Activated CD4-positive, alpha-beta T cell treated with anti-CD3 and anti-CD28 coated beads for 24 hours (primary cell): Measurements from ENCODE around the gene CARD9.
"Not testable (repeated sequence)": the region's sequence is repeated elsewhere in the genome, so short reads cannot be mapped to it uniquely, and the experiment has no call there.

Experiments
- DNase-seq, 2 donors: peaks; one replicate each; pipeline ENCODE4 v3.0.0-alpha.2; 2020; ENCODE audit warnings: low read depth in 2 of 2

CARD9 gene

DNA sequence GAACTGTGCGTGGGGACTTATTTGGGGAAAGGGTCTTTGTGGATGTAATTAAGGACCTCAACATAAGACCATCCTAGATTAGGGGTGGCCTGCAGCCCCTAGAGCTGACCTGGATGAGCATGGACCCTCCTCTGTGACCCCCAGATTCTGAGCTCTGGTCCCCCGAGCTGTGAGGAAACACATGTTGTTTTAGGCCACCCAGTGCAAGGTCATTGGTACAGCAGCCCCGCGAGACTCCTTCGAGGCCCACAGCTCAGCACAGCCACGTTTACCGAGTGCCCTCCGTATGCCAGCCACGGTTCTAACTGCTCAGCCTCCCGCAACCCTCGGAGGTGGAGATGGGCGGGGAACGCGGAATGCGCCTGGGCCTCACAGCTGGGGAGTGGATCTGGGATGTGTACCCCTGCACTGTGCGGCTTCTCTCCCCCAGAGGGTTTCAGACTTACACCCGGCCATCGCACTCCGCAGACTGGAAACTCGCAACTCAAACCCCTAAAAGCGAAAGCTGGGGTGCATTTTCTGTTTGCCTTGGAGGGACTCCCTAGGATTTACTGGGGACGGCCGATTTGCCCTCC lies 50.6 kb downstream of the CARD9 start:
- DNase-seq: no peak

DNA sequence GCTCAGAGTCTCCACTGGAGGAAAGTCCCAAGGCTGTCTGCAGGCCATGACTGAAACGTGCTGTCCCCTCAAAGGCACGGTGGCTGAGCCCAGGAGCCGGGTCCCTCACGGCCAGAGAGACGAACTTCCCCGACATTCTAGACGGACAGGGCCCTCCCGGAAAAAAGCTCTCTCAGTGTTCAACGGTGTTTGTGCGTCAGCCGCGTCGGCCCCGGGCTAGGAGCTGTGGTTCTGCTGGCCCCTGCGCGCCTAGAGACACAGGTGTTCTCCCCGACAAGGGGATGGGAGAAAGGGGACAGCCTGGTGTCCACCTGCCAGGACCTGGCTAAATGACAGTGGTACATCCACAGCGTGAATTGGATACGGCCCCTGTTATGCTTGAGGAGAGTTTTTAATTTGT lies 51.9 kb downstream of the CARD9 start:
- DNase-seq: no peak

DNA sequence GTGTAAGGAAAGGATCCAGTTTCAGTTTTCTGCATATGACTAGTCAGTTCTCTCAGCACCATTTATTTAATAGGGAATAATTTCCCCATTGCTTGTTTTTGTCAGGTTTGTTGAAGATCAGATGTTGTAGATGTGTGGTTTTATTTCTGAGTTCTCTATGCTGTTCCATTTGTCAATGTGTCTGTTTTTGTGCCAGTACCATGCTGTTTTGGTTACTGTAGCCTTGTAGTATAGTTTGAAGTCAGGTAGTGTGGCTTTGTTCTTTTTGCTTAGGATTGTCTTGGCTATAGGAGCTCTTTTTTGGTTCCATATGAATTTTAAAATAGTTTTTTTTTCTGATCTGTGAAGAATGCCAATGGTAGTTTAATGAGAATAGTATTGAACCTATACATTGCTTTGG lies 52.5 kb downstream of the CARD9 start:
- DNase-seq: not testable (repeated sequence)

DNA sequence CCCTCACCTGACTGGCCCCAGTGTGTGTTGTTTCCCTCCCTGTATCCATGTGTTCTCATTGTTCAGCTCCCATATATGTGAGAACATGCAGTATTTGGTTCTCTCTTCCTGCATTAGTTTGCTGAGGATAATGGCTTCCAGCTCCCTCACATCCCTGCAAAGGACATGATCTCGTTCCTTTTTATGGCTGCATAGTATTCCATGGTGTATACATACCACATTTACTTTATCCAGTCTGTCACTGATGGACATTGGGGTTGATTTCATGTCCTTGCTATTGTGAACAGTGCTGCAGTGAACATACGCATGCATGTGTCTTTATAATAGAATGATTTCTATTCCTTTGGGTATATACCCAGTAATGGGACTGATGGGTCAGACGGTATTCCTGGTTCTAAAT lies 53.5 kb downstream of the CARD9 start:
- not testable (repeated sequence) for DNase-seq

DNA sequence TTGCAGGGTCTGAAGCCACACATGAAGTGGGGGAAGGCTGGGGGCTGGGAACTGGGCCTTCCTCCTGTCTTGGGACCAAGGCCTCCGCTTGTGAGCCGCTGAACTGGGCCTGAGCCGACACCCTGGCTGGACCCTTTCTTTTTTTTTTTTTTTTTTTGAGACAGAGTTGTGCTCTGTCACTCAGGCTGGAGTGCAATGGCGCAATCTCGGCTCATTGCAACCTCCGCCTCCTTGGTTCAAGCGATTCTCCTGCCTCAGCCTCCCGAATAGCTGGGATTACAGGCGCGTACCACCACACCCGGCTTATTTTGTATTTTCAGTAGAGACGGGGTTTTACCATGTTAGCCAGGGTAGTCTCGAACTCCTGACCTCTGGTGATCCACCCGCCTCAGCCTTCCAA lies 54.2 kb downstream of the CARD9 start:
- not testable (repeated sequence) for DNase-seq

DNA sequence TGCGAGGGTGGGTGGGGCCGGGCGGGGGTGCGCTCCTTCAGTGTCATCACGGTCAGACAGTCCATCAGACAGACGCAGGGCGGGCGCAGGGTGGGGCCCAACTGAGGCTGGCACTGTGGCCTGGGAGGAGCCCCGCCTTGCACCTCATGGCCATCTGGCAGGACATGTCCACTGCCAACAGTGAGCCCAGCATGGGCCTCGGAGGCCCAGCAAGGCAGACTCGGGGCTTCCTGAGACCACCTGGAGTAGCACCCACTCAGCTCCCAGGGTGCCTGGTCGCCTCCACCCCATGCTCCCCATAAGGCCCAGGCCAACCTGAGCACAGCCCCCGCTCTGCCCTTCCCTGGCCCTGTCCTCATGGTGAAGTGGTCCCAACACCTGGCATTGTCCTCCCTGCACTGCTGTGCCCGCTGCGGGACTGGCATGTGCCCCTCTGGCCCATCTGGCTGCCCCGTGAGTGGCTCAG lies 54.7 kb downstream of the CARD9 start:
- DNase-seq: no peak

DNA sequence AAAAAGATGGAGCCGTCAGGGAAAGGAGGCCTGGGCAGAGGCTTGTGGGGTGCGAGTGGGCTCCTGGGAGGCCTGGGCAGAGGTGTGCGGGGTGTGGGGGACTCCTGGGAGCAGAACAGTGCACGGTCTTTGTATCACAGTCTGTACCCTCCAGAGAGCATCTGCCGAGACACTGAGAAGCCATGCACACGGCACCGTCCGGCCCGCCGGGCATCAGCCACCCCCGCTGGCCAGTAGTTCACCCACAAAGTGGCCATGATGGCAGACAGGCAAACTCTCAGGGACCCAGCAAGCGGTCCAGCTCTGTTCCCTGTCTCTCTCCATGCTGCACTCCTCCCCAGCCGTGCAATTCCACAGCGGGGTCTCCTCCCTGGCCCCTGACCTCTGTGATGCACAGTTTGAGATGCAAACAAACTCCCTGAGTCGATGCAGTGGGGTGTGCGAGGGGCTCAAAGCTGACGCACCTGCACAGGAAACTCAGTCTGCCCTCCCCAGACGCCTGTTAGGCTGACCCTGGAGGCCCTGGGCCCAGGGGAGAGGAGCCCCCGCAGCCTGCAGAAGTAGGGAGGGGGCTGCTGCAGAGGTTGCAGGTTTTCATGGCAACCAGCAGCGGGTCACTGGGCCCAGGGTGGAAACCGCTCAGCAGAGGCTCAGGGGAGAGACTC lies 55.2 kb downstream of the CARD9 start:
- no peak for DNase-seq

DNA sequence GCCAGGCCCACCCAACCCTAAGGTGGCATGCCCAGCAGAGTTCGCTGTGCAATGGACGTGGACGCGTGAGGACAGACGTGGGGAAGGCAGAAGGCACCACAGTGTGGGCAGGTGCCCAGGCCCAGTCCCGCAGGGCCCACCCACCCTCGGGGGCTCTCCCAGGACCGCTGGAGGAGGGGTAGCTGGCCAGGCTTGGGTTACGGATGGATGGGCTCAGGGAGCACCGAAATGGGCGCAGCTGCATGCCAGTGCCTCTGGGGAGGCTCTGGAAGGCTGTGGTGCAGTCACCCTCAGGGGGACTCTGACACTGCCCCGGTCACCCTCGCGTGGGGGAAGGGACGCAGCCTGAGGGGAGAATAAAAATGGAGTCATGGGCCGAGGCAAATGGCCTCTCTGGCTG lies 55.8 kb downstream of the CARD9 start:
- no peak for DNase-seq

DNA sequence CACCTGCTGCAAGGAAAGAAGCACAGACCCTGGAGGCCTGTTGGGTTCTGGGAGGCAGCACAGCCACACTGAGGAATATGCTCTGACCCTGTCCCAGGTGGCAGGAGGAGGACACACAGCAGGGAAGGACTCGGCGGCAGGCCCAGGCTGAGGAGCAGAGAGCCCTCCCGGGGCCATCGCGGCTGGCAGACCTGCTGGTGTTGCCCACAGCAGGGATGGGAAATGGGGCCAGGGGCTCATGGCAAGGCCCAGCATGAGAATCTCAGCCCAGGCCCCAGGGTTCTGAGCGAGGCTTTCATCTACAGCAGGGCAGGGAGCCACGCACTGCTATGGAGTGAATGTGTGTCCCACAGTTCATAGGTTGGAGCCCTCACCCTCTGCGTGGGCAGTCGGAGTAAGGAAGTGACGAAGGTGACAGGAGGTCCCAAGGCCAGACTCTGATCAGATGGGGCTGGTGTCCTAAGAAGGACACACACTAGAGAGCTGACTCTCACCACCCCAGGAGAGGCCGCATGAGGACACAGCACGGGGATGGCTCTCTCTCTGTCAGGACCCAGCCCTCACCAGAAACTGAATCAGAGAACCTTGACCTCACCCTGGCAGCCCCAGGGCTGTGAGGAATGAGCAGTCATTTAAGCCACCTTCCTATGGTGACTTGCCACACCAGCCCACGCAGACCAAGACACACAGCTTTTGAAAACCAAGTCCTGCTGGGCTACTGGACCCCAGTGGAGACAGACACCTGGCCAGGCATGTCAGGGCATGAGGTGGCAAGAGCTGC lies 56.4 kb downstream of the CARD9 start:
- no peak for DNase-seq

DNA sequence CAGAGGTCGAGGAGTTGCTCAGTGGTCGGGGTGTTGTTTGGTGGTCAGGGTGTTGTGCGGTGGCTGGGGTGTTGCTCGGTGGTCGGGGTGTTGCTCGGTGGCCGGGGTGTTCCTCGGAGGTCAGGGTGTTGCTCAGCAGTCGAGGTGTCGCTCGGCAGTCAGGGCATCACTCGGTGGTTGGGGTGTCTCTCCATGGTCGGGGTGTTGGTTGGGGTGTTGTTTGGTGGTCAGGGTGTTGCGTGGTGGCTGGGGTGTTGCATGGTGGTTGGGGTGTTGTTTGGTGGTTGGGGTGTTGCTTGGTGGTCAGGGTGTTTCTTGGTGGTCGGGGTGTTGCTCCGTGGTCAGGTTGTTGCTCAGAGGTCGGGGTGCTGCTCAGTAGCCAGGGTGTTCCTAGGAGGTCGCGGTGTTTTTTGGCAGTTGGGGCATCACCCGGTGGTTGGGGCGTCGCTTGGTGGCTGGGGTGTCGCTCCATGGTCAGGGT lies 57.2 kb downstream of the CARD9 start:
- no peak for DNase-seq

DNA sequence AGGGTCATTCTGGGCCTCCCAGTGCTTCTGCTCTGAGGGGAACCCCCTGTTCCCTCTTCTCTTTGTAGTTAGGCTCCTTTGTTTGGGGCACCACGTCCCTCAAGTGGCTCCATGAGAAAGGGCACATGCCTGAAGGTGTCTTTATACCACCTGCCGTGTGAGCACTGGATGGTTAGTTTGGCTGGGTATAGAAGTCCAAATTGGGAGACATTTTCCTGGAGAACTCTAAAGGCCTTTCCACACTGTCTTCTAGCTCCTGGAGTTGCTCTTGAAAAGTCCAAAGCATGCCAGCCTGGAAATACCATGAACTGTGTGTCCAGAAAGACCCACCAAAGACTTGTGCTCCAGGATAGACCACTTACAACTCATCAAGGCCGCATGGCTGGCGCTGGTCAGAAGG lies 58.5 kb downstream of the CARD9 start:
- no peak for DNase-seq

DNA sequence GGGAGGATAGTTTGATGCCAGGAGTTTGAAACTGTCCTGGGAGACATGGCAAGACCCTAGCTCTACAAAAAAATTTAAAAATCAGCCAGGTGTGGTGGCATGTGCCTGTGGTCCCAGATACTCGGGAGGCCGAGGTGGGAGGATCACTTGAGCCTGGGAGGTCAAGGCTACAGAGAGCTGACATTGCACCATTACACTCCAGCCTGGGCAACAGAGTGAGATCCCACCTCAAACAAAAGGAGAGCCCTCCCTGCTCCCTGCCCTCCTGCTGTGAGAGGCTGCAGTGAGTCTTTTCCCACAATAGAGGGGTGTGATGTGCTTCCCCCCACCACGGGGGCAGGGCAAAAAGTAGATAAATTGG lies 59.4 kb downstream of the CARD9 start:
- DNase-seq: no peak
